GM12878 (cell line): ENCODE measurements around the gene P2RX4. TPM values are rescaled to one million over a fixed set of nuclear protein-coding genes. Genes with fewer than 3 reads are reported as not detected.
"Not testable (repeated sequence)": the region's sequence is repeated elsewhere in the genome, so short reads cannot be mapped to it uniquely, and the experiment has no call there.

ENCODE experiments used
- ATAC-seq: fragments of 200-7000 bp; cut with Tn5 transposase; 3 replicates; pipeline ENCODE4 v1.9.1; 2020; ENCODE audit warnings: mild to moderate bottlenecking, moderate library complexity
- BruUV-seq: library from RNA; stranded (reverse); fragments of 400-500 nt; replicated peaks from 2 replicates; lab custom pipeline; 2021; lab: Mats Ljungman, UMichigan
- CTCF ChIA-PET: fragments of 300-600 bp; sonication (Branson Sonifier 250); formaldehyde crosslinking; extraction: SDS; loops from one replicate; lab custom pipeline; 2021; ENCODE audit warnings: inconsistent platforms; lab: Yijun Ruan, JAX
- POLR2A ChIA-PET: fragments of 350-600 bp; formaldehyde crosslinking; extraction: SDS; loops from one replicate; lab custom pipeline; 2021; ENCODE audit warnings: inconsistent platforms; lab: Charles Lee
- RAD21 ChIA-PET: fragments of 300-600 bp; sonication (Branson Sonifier 250); formaldehyde crosslinking; loops from one replicate; lab custom pipeline; 2023; ENCODE audit warnings: antibody characterized with exemption; ENCODE audit not compliant: unreplicated experiment; lab: Charles Lee
- SMC1A ChIA-PET: fragments of 300-600 bp; sonication (Branson Sonifier 250); formaldehyde crosslinking; loops from one replicate; lab custom pipeline; 2023; ENCODE audit not compliant: unreplicated experiment, uncharacterized antibody; lab: Charles Lee
- DNase-seq: peaks from one replicate; pipeline ENCODE4 v3.0.0-alpha.2; 2011; ENCODE audit warnings: low read depth, low spot score
- FAIRE-seq: peaks from 3 replicates; lab custom pipeline; 2011; peaks lifted over from hg19 to GRCh38; lab: Jason Lieb, UNC
- H2AFZ ChIP-seq: 2 replicates; pipeline ENCODE4 v1.6.0; 2011; ENCODE audit warnings: low read depth, low read length, control low read depth; ENCODE audit not compliant: control insufficient read depth
- H3K27ac ChIP-seq: 2 replicates; pipeline ENCODE4 v1.5.1; 2011; ENCODE audit warnings: control low read depth; ENCODE audit not compliant: control insufficient read depth, insufficient read depth
- H3K27me3 ChIP-seq, 2 experiments: replicated peaks in 1 of 2; 2 replicates each; pipeline versions ENCODE4 v1.6.0 to v1.6.1; 2011; ENCODE audit warnings: low read length in 1 of 2; ENCODE audit not compliant: control insufficient read depth in 2 of 2, insufficient read depth in 2 of 2
- H3K36me3 ChIP-seq, 2 experiments: 2 replicates each; pipeline ENCODE4 v1.5.1; 2011; ENCODE audit warnings: low read length in 1 of 2; ENCODE audit not compliant: control insufficient read depth in 2 of 2, insufficient read depth in 2 of 2
- H3K4me1 ChIP-seq: 2 replicates; pipeline ENCODE4 v1.6.1; 2011; ENCODE audit warnings: mild to moderate bottlenecking, low read length, moderate library complexity, mixed read lengths; ENCODE audit not compliant: control insufficient read depth, insufficient read depth
- H3K4me2 ChIP-seq: 2 replicates; pipeline ENCODE4 v1.6.0; 2011; ENCODE audit warnings: control low read depth; ENCODE audit not compliant: control insufficient read depth, insufficient read depth
- H3K4me3 ChIP-seq: fragments of 200-600 bp; sonication (generic); 2 replicates; pipeline ENCODE4 v1.5.1; 2016
- H3K79me2 ChIP-seq: 2 replicates; pipeline ENCODE4 v1.6.0; 2011; ENCODE audit warnings: low read length; ENCODE audit not compliant: control insufficient read depth, insufficient read depth
- H3K9ac ChIP-seq: 2 replicates; pipeline ENCODE4 v1.8.0; 2011; ENCODE audit warnings: low read length, control low read depth, mixed read lengths; ENCODE audit not compliant: control insufficient read depth, insufficient read depth
- H3K9me3 ChIP-seq: replicated peaks from 3 replicates; pipeline ENCODE4 v1.5.1; 2011; ENCODE audit warnings: mild to moderate bottlenecking, low read length; ENCODE audit not compliant: control insufficient read depth, insufficient read depth
- H4K20me1 ChIP-seq: 2 replicates; pipeline ENCODE4 v1.6.0; 2011; ENCODE audit not compliant: control insufficient read depth, insufficient read depth
- CREB1 ChIP-seq: IDR thresholded peaks from 2 replicates; pipeline ENCODE4 v1.6.1; 2012; ENCODE audit warnings: low read depth, mild to moderate bottlenecking, inconsistent platforms
- EGR1 ChIP-seq, 2 experiments: IDR thresholded peaks; 1 replicate in 1 of 2; 2 replicates in 1 of 2; pipeline ENCODE4 v1.6.1; 2011 to 2012; ENCODE audit warnings: low read depth in 2 of 2, low read length in 2 of 2, borderline replicate concordance in 1 of 2, mild to moderate bottlenecking in 1 of 2, moderate library complexity in 1 of 2
- FOXM1 ChIP-seq: IDR thresholded peaks from 2 replicates; pipeline ENCODE4 v1.6.1; 2012; ENCODE audit warnings: low read depth, mild to moderate bottlenecking, inconsistent platforms, low read length, moderate library complexity
- GATAD2B ChIP-seq: fragments of 450-650 bp; conservative IDR thresholded peaks from 2 replicates; pipeline ENCODE4 v1.6.1; 2017; ENCODE audit warnings: low read depth, mild to moderate bottlenecking, moderate library complexity
- IKZF1 ChIP-seq: fragments of 450-650 bp; conservative IDR thresholded peaks from 2 replicates; pipeline ENCODE4 v1.6.1; 2017; ENCODE audit warnings: antibody characterized with exemption, mild to moderate bottlenecking
- MEF2A ChIP-seq: IDR thresholded peaks from 2 replicates; pipeline ENCODE4 v1.6.1; 2011; ENCODE audit warnings: low read depth, mild to moderate bottlenecking, low read length, moderate library complexity; ENCODE audit not compliant: insufficient read depth
- NBN ChIP-seq: fragments of 450-650 bp; IDR thresholded peaks from 2 replicates; pipeline ENCODE4 v1.6.1; 2016
- PAX5 ChIP-seq: IDR thresholded peaks from 2 replicates; pipeline ENCODE4 v1.6.1; 2011; ENCODE audit warnings: low read depth, low read length, borderline replicate concordance
- ZNF384 ChIP-seq: IDR thresholded peaks from 2 replicates; pipeline ENCODE4 v1.6.1; 2012; ENCODE audit warnings: low read depth, mild to moderate bottlenecking, low read length, improper control_type of control experiment, borderline replicate concordance
- ZNF687 ChIP-seq: fragments of 450-650 bp; IDR thresholded peaks from 2 replicates; pipeline ENCODE4 v1.6.1; 2017; ENCODE audit warnings: mild to moderate bottlenecking, moderate library complexity
- WGBS: methylation state at CpG from one replicate; pipeline ENCODE4 v1.1.6; 2016; ENCODE audit warnings: low lambda C conversion rate; ENCODE audit not compliant: insufficient replicate concordance, insufficient coverage; ENCODE audit errors: missing lambda C conversion rate; 5-methylcytosine and 5-hydroxymethylcytosine counted together
- in situ Hi-C: fragments of 300-500 bp; cut with MboI; formaldehyde crosslinking; loops from 9 replicates; pipeline ENCODE4 v1.14.3; 2018; ENCODE audit warnings: mixed read lengths
- intact Hi-C: fragments of 100-400 bp; cut with micrococcal nuclease; formaldehyde crosslinking; loops from one replicate; pipeline ENCODE4 v1.14.2; 2022; ENCODE audit not compliant: unreplicated experiment
- polyA plus RNA-seq, 11 experiments: library from polyadenylated mRNA; depleted of rRNA in 4 of 11; unstranded in 6 of 11; stranded (reverse) in 5 of 11; fragments of >200 nt; fragmentation: Nextera tagmentation in 4 of 11; fragmentation: Illumina TruSeq in 1 of 11; extraction: Ambion mirVana in 4 of 11; extraction: Trizol in 1 of 11; gene quantifications; 1 replicate in 1 of 11; 2 replicates in 10 of 11; pipeline versions ENCODE4 v1.2.1 to v1.2.3, GENCODE V29; 2011 to 2016; ENCODE audit warnings: inconsistent platforms in 2 of 11, missing spikeins in 2 of 11, low read depth in 1 of 11
- total RNA-seq, 4 experiments: library from RNA; depleted of rRNA in 3 of 4; stranded (reverse); fragments of >200 nt in 3 of 4; fragmentation: Illumina TruSeq in 1 of 4; extraction: Trizol in 1 of 4; gene quantifications; 2 replicates each; pipeline versions ENCODE4 v1.2.1 to v1.2.3, GENCODE V29; 2013 to 2021

P2RX4 gene
- total and polyA plus RNA-seq, 10 of the 15 experiments (the other 5 are each of a cell fraction or from before 2014, with no cell fraction given): 9.0 to 43.4 (median 20.5) TPM

GRCh38 chr12:121255433-121255832 is 45.5 kb downstream of the P2RX4 start:
- POLR2A ChIA-PET: no interaction called here
- no peak overlapping the region for H2AFZ ChIP-seq
- H3K36me3 ChIP-seq: peaks cover 5 to 25% of the 10 kb centered on the region in 2 experiments; a peak in 3 of 4 replicates
- no peaks in the 10 kb centered on the region; the same call in 2 of the 3 replicates for H3K9me3 ChIP-seq
- H3K27me3 ChIP-seq: no peaks in the 10 kb centered on the region
- 84% methylated on average over 9 of the region's 9 CpGs for WGBS
- TF ChIP-seq CREB1: no peak
- TF ChIP-seq, all 136 proteins: peak for 0
- ChIA-PET CTCF (interaction anchor here (0.6 to 1.2 kb wide), 2 partner anchors 32 to 241 kb away, joined by 3 to 6 read pairs; no protein-coding TSS in a partner anchor), RAD21 (no interaction called here), SMC1A (interaction anchor here (0.8 kb wide), 1 partner anchor 40 kb away, joined by 3 read pairs; no protein-coding TSS in a partner anchor)
- in situ Hi-C loops (no loop called here), intact Hi-C loops (no loop called here)
- peaks cover 5% of the 10 kb centered on the region for H3K4me1 ChIP-seq
- FAIRE-seq (no peak), DNase-seq (no peak), ATAC-seq (no peak)
- H3K79me2 ChIP-seq: no peaks in the 10 kb centered on the region
- H3K9ac ChIP-seq: no peak overlapping the region
- no peaks in the 10 kb centered on the region for H4K20me1 ChIP-seq
- H3K27ac ChIP-seq: no peak overlapping the region
- no TSS peak for BruUV-seq
- no peak overlapping the region for H3K4me3 ChIP-seq
- no peak overlapping the region for H3K4me2 ChIP-seq

DNA sequence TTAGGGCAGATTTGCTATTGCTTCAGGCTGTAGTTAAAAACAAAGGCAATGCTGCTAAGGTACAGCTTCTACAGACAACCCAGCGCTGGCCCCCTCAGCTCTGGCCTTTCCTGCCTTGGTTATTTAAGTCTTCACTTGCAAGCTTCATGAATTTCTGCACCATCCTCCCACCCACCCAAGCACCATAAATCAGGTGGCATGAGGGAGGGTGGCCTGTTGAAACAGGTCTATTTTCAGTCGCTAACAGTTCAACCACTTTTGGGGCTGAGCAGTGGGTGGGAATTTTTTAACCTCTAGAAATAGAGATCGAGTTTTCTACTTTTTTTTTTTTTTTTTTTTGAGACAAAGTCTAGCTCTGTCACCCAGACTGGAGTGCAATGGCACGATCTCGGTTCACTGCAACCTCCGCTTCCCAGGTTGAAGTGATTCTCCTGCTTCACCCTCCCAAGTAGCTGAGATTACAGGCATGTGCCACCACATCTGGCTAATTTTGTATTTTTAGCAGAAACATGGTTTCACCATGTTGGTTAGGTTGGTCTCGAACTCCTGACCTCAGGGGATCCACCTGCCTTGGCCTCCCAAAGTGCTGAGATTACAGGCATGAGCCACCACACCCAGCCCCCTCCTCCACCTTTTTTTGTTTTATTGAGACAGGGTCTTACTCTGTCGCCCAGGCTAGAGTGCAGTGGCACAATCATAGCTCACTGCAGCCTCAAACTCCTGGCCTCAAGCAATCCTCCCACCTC is 47.9 kb downstream of the P2RX4 start:
- H3K9me3 ChIP-seq, H3K27me3 ChIP-seq, H3K4me1 ChIP-seq, H3K79me2 ChIP-seq, in situ Hi-C loops, BruUV-seq, H3K4me3 ChIP-seq, H4K20me1 ChIP-seq: not testable (repeated sequence)
- H3K9ac ChIP-seq: peak overlapping the region; percentile 37; the same call in 1 of the 2 replicates
- ChIA-PET POLR2A (interaction anchor here (0.6 to 2.6 kb wide), 17 partner anchors 9 to 319 kb away, joined by 3 to 18 read pairs (median 4); partner anchors contain the start of gene CAMKK2), RAD21 (interaction anchor here (0.6 to 2.3 kb wide), 23 partner anchors 9 to 1814 kb away, joined by 3 to 15 read pairs (median 4); partner anchors contain the start of genes CAMKK2 and P2RX7), SMC1A (interaction anchor here (0.6 to 3.6 kb wide), 19 partner anchors 10 to 158 kb away, joined by 3 to 20 read pairs (median 5); partner anchors contain the start of gene P2RX7), CTCF (interaction anchor here (0.7 to 1.4 kb wide), 12 partner anchors 9 to 352 kb away, joined by 3 to 7 read pairs (median 3); no protein-coding TSS in a partner anchor)
- peak; percentile 83 for FAIRE-seq
- intact Hi-C loops: loop anchor here (2.0 kb wide), 1 partner anchor 39 kb away; the partner anchor contains the start of gene CAMKK2
- WGBS: 52% methylated on average over 8 of the region's 8 CpGs
- peaks cover 11 to 14% of the 10 kb centered on the region in 2 experiments; a peak in 3 of 4 replicates for H3K36me3 ChIP-seq
- peak; percentile 74 for ATAC-seq
- DNase-seq: peak; percentile 69
- H3K27ac ChIP-seq: peak overlapping the region; percentile 72
- H2AFZ ChIP-seq: peak overlapping the region; percentile 34
- peak overlapping the region; percentile 67 for H3K4me2 ChIP-seq
- peak; percentile 76 for TF ChIP-seq MEF2A
- peak; percentile 45; the same call in 1 of the 2 replicates for TF ChIP-seq ZNF384
- peak; percentile 55; the same call in 1 of the 2 replicates for TF ChIP-seq FOXM1
- 0 out of 2 replicates have a peak, but pooled peaks have one; percentile 33 for TF ChIP-seq ZNF687
- TF ChIP-seq PAX5: 0 out of 2 replicates have a peak, but pooled peaks have one; percentile 28
- TF ChIP-seq EGR1 (IDR thresholded peaks at IDR 0.05; ENCODE audit: borderline replicate concordance in 1 of 2, low read depth in 2 of 2, low read length in 2 of 2): peak in 1 of 2 experiments; percentile 33; a peak in 1 of 3 replicates
- TF ChIP-seq NBN: peak; percentile 78
- peak; percentile 66 for TF ChIP-seq IKZF1
- 0 out of 2 replicates have a peak, but pooled peaks have one; percentile 38 for TF ChIP-seq GATAD2B
